ENCODE measurements around the gene TTPAL.

GRCh38 chr20:44513871-44514270 lies 38.2 kb downstream of the TTPAL start:
- TF ChIP-seq ZNF76 (tag by site-specific recombination; IDR thresholded peaks at IDR 0.05; ENCODE audit: borderline replicate concordance, low read depth): no peak
- no peak for TF ChIP-seq HOXD13 (CRISPR knock-in tag; IDR thresholded peaks at IDR 0.05; ENCODE audit: borderline replicate concordance)
- TF ChIP-seq TCF7L2 (IDR thresholded peaks at IDR 0.05; ENCODE audit: borderline replicate concordance, low read depth, low read length): no peak
- TF ChIP-seq CTCF (tag by site-specific recombination; IDR thresholded peaks at IDR 0.05): no peak
- TF ChIP-seq PRDM1 (tag by site-specific recombination; IDR thresholded peaks at IDR 0.05): no peak
- no peak for TF ChIP-seq ZNF311 (tag by site-specific recombination; IDR thresholded peaks at IDR 0.05; ENCODE audit: borderline replicate concordance)
- TF ChIP-seq GLIS1 (tag by site-specific recombination; IDR thresholded peaks at IDR 0.05): no peak
- TF ChIP-seq ZNF174 (tag by site-specific recombination; IDR thresholded peaks at IDR 0.05): no peak
